ENCODE results near the gene ARFGAP2. TPM values are rescaled to one million over a fixed set of nuclear protein-coding genes. Genes with fewer than 3 reads are reported as not detected.
"Not testable (repeated sequence)": the region's sequence is repeated elsewhere in the genome, so short reads cannot be mapped to it uniquely, and the experiment has no call there.

The ARFGAP2 gene
- total RNA-seq: 10 to 100 TPM; 88.7 to 93.5 TPM

GRCh38 chr11:47176328-47177228 lies at the start of gene ARFGAP2:
Gene ARFGAP2, minus strand, starts transcription at chr11:47176879. Its CDS starts 26 bp downstream, at chr11:47176853.
- ChIA-PET CTCF (interaction anchor here (0.6 to 3.4 kb wide), 9 partner anchors 9 to 149 kb away, joined by 4 to 30 read pairs (median 8); partner anchors contain the start of genes DDB2, NR1H3 and PACSIN3), POLR2A (interaction anchor here (0.5 to 1.0 kb wide), 2 partner anchors 38 to 291 kb away, joined by 3 to 5 read pairs; partner anchors contain the start of gene DDB2)

GRCh38 chr11:47225552-47226400 lies 49.1 kb upstream of the ARFGAP2 start:
- ChIA-PET POLR2A (interaction anchor here (0.7 kb wide), 1 partner anchor 11 kb away, joined by 3 read pairs; no protein-coding TSS in a partner anchor), CTCF (interaction anchor here (0.5 to 1.2 kb wide), 3 partner anchors 44 to 591 kb away, joined by 3 to 4 read pairs (median 4); no protein-coding TSS in a partner anchor)

GRCh38 chr11:47222696-47223095 lies 46.0 kb upstream of the ARFGAP2 start:
- ChIA-PET CTCF (interaction anchor here (0.5 kb wide), 1 partner anchor 631 kb away, joined by 3 read pairs; no protein-coding TSS in a partner anchor), POLR2A (interaction anchor here (0.6 kb wide), 1 partner anchor 149 kb away, joined by 6 read pairs; no protein-coding TSS in a partner anchor)

- ChIA-PET CTCF (interaction anchor here (0.5 to 2.4 kb wide), 4 partner anchors 15 to 287 kb away, joined by 3 to 8 read pairs (median 4); no protein-coding TSS in a partner anchor), POLR2A (interaction anchor here (0.5 to 1.1 kb wide), 3 partner anchors 10 to 180 kb away, joined by 3 to 6 read pairs (median 3); no protein-coding TSS in a partner anchor)
Observed at GRCh38 chr11:47220401-47220821, 43.7 kb upstream of the ARFGAP2 start.

DNA sequence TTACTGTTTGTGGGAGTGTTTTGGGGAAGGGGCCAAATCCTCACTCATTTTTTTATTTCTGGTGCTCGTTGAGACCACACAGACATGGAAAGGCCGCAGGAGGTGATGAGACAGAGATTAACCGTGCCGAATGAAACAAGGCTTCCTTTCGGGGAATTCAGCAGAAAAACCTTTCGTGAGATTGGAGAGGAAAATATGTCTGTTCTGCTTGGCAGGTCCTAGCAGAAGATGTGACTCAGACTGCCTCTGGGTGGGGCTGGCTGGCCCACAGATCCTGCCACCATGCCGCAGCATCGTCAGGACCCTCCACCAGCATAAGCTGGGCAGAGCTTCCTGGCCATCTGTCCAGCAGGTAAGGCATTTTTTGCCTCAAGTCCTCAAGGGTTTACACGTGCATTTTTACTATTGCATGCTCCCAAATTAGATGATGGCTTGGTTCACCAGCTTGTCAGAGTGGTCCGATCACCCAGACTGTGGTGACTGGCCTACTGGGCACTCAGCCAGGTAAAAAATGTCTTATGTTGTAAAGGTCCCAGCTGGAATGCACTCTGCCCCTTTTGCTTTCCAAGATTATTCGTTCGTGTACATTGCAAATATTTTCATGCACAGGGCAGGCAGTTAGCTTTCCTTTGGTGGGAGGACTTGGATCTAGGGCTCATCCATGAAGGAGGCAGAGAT lies 39.6 kb upstream of the ARFGAP2 start:
- POLR2A ChIA-PET: interaction anchor here (0.7 to 2.8 kb wide), 3 partner anchors 20 to 55 kb away, joined by 3 to 19 read pairs (median 3); no protein-coding TSS in a partner anchor
- CTCF ChIA-PET: interaction anchor here (1.1 to 3.4 kb wide), 2 partner anchors 37 to 39 kb away, joined by 5 to 16 read pairs; partner anchors contain the start of gene ARFGAP2

- ChIA-PET CTCF (interaction anchor here (0.6 to 3.4 kb wide), 6 partner anchors 33 to 345 kb away, joined by 3 to 16 read pairs (median 4); partner anchors contain the start of genes ACP2 and ARFGAP2), POLR2A (interaction anchor here (0.6 to 2.8 kb wide), 13 partner anchors 8 to 371 kb away, joined by 3 to 19 read pairs (median 5); partner anchors contain the start of genes ACP2, ARFGAP2 and PSMC3)
Observed at GRCh38 chr11:47215366-47215910, 38.8 kb upstream of the ARFGAP2 start.

- ChIA-PET POLR2A (interaction anchor here (0.6 to 2.8 kb wide), 13 partner anchors 10 to 648 kb away, joined by 3 to 19 read pairs (median 5); partner anchors contain the start of genes ACP2 and PACSIN3), CTCF (interaction anchor here (1.3 to 3.4 kb wide), 5 partner anchors 34 to 61 kb away, joined by 3 to 16 read pairs (median 4); partner anchors contain the start of genes ACP2 and ARFGAP2)
Observed at GRCh38 chr11:47213950-47214565, 37.4 kb upstream of the ARFGAP2 start.

- ChIA-PET POLR2A (interaction anchor here (0.6 kb wide), 1 partner anchor 12 kb away, joined by 3 read pairs; no protein-coding TSS in a partner anchor), CTCF (no interaction called here)
Observed at GRCh38 chr11:47212938-47213337, 36.3 kb upstream of the ARFGAP2 start.

GRCh38 chr11:47208628-47209027 lies 31.9 kb upstream of the ARFGAP2 start:
- ChIA-PET CTCF (interaction anchor here (0.6 to 1.2 kb wide), 3 partner anchors 31 to 154 kb away, joined by 3 read pairs; no protein-coding TSS in a partner anchor), POLR2A (no interaction called here)

DNA sequence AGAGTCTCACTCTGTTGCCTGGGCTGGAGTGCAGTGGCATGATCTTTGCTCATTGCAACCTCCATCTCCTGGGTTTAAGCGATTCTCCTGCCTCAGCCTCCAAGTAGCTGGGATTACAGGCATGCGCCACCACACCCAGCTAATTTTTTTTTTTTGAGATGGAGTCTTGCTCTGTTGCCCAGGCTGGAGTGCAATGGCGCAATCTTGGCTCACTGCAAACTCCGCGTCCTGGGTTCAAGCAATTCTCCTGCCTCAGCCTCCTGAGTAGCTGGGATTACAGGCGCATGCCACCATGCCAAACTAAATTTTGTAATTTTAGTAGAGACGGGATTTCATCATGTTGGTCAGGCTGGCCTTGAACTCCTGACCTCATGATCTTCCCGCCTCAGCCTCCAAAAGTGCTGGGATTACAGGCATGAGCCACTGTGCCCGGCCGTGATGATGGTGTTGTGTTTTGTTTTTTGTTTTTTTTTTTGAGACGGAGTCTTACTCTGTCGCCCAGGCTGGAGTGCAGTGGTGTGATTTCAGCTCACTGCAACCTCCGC lies 31.4 kb upstream of the ARFGAP2 start:
- ChIA-PET CTCF (interaction anchor here (0.6 to 1.2 kb wide), 3 partner anchors 30 to 155 kb away, joined by 3 read pairs; no protein-coding TSS in a partner anchor), POLR2A (interaction anchor here (0.7 kb wide), 1 partner anchor 25 kb away, joined by 3 read pairs; no protein-coding TSS in a partner anchor)

DNA sequence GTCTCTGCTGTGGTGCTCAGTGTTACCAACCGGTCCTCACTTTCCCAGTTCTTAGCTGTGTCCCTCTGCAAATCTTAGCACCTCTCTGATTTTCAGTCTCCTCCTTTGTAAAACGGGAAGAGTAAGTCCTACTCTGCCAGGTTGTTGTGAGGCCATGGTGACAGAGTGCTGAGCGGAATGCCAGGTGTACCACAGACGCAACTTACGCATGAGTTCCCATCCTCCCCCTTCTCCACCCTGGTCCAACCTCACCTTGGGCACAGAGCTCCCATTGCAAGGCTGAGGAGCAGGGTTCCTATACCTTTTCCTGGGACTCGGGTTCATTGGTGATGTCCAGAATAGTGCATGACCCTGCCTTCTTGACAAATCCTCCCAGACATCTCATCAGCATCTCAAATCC lies 30.8 kb upstream of the ARFGAP2 start:
- ChIA-PET POLR2A (no interaction called here), CTCF (interaction anchor here (0.7 kb wide), 1 partner anchor 144 kb away, joined by 3 read pairs; no protein-coding TSS in a partner anchor)

GRCh38 chr11:47206577-47206976 lies 29.9 kb upstream of the ARFGAP2 start:
- POLR2A ChIA-PET, CTCF ChIA-PET: not testable (repeated sequence)

GRCh38 chr11:47204637-47204989 lies 27.9 kb upstream of the ARFGAP2 start:
- CTCF ChIA-PET: interaction anchor here (1.2 kb wide), 1 partner anchor 17 kb away, joined by 3 read pairs; no protein-coding TSS in a partner anchor
- POLR2A ChIA-PET: interaction anchor here (0.7 kb wide), 1 partner anchor 16 kb away, joined by 3 read pairs; no protein-coding TSS in a partner anchor

DNA sequence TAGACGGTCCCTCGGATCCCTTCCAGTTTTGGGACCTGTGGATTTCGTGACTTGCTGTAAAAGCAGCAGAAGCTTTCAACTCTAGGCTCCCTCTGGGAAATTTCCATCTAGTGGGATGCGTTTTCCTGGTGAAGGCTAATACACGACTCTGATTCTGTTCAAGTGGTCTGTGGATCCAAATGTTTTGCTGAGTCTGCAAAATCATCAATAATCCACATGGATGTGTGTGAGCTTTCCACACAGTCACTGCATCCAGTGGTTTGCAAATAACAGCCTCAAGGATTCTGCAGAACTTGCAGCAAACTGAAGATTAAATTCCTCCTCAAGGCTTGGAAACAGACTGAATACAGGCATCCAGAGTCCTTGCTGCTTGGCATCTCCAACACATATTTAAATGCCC lies 25.9 kb upstream of the ARFGAP2 start:
- POLR2A ChIA-PET: no interaction called here
- CTCF ChIA-PET: no interaction called here

DNA sequence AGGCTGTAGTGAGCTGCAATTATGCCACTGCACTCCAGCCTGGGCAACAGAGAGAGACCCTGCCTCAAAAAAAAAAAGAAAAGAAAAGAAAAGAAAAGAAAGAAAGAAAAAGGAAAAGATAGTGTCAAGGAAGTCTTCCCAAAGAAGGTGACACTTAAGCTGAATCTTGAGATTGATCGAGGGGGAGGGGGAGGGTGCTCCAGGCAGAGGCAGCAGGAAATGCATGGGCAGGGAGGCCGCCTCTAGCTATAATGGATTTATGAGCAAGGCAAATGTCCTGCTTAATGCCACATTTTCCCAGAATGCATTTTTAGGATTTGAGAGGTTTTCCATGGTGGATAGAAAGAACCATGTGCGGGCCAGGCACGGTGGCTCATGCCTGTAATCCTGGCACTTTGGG lies 24.3 kb upstream of the ARFGAP2 start:
- ChIA-PET POLR2A (interaction anchor here (0.6 kb wide), 1 partner anchor 502 kb away, joined by 3 read pairs; no protein-coding TSS in a partner anchor), CTCF (interaction anchor here (0.6 kb wide), 1 partner anchor 681 kb away, joined by 4 read pairs; no protein-coding TSS in a partner anchor)

DNA sequence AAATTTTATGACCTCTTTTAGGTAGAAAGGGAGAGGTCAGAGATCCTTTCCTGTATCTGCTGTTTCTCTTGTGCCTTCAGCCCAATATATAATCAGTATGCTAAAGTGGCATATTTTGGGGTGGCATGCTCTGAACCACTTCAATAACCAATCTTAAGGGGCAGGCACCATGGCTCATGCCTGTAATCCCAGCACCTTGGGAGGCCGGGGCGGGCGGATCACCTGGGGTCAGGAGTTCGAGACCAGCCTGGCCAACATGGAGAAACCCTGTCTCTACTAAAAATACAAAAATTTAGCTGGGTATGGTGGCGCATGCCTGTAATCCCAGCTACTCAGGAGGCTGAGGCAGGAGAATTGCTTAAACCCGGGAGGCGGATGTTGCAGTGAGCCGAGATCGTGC lies 21.5 kb upstream of the ARFGAP2 start:
- CTCF ChIA-PET, POLR2A ChIA-PET: not testable (repeated sequence)

- ChIA-PET POLR2A (interaction anchor here (0.6 kb wide), 1 partner anchor 108 kb away, joined by 4 read pairs; no protein-coding TSS in a partner anchor), CTCF (interaction anchor here (0.5 to 6.8 kb wide), 4 partner anchors 9 to 300 kb away, joined by 3 to 30 read pairs (median 4); partner anchors contain the start of gene ARFGAP2)
Observed at GRCh38 chr11:47192111-47192510, 15.4 kb upstream of the ARFGAP2 start.

Measured in activated CD8-positive, alpha-beta memory T cell treated with anti-CD3 and anti-CD28 coated beads for 36 hours (primary cell).